Skeletal muscle tissue (tissue), 4 donors: ENCODE results near the gene KLHL11. TPM values are rescaled to one million over a fixed set of nuclear protein-coding genes. Genes with fewer than 3 reads are reported as not detected.
"Not testable (repeated sequence)": the region's sequence is repeated elsewhere in the genome, so short reads cannot be mapped to it uniquely, and the experiment has no call there.

Experiments
- H3K27ac ChIP-seq: one replicate; pipeline ENCODE4 v1.7.0; 2013; ENCODE audit warnings: mild to moderate bottlenecking, low read depth, low read length, inconsistent platforms
- H3K27me3 ChIP-seq, 3 donors: one replicate each; pipeline ENCODE4 v1.7.0; 2013; ENCODE audit warnings: low read length in 3 of 3; ENCODE audit not compliant: control insufficient read depth in 3 of 3, insufficient read depth in 3 of 3
- H3K36me3 ChIP-seq, 3 donors: one replicate each; pipeline ENCODE4 v1.7.0; 2013; ENCODE audit warnings: low read length in 3 of 3; ENCODE audit not compliant: control insufficient read depth in 3 of 3, insufficient read depth in 3 of 3
- H3K4me1 ChIP-seq, 3 donors: one replicate each; pipeline ENCODE4 v1.7.0; 2013; ENCODE audit warnings: low read length in 3 of 3, mild to moderate bottlenecking in 3 of 3; ENCODE audit not compliant: control insufficient read depth in 3 of 3, insufficient read depth in 3 of 3
- H3K4me3 ChIP-seq, 3 donors: one replicate each; pipeline ENCODE4 v1.7.0; 2013; ENCODE audit warnings: low read length in 3 of 3
- H3K9ac ChIP-seq, 3 donors: one replicate each; pipeline ENCODE4 v1.7.0; 2013; ENCODE audit warnings: low read length in 3 of 3, mild to moderate bottlenecking in 3 of 3, moderate library complexity in 2 of 3, low read depth in 1 of 3
- H3K9me3 ChIP-seq, 3 donors: one replicate each; pipeline ENCODE4 v1.7.0; 2013; ENCODE audit warnings: low read length in 3 of 3; ENCODE audit not compliant: control insufficient read depth in 3 of 3
- total RNA-seq: library from RNA; depleted of rRNA; stranded (reverse); fragments of >200 nt; gene quantifications from one replicate; pipeline ENCODE4 v1.2.3, GENCODE V29; 2014
- donor health status: Osteomylitis.

KLHL11 gene
- total RNA-seq, 1 donor from 2014 or later = 19.3 TPM

DNA sequence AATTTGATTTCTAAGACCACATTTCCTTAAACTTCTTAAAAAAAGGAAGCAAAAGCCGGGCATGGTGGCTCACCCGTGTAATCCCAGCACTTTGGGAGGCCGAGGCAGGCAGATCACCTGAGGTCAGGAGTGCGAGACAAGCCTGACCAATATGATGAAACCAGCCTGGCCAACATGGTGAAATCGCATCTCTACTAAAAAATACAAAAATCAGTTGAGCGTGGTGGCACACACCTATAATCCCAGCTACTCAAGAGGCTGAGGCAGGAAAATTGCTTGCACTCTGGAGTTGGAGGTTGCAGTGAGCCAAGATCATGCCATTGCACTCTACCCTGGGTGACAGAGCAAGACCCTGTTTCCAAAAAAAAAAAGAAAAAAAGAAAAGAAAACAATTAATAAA is 24.4 kb downstream of the KLHL11 start:
- H3K4me3 ChIP-seq, H3K36me3 ChIP-seq, H3K9me3 ChIP-seq, H3K27ac ChIP-seq, H3K27me3 ChIP-seq, H3K9ac ChIP-seq, H3K4me1 ChIP-seq: not testable (repeated sequence)

DNA sequence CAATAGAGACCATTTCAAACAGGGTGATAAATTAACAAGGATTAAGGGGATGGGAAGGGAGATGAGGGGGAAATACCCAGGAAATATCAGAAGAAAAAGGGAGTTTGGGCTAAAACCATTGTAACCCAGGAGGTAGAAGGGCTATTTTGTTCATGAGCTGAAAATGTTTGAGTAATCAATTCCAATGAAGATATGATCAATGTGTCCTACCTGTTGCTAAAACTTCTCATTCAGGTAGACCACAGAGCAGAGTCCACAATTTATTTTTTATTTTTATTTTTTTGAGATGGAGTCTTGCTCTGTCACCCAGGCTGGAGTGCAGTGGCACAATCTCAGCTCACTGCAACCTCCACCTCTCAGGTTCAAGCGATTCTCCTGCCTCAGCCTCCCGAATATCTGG is 25.8 kb downstream of the KLHL11 start:
- H3K27ac ChIP-seq, H3K4me3 ChIP-seq, H3K9me3 ChIP-seq, H3K27me3 ChIP-seq, H3K9ac ChIP-seq, H3K36me3 ChIP-seq: not testable (repeated sequence)
- peaks cover 7 to 14% (median 11%) of the 10 kb centered on the region in 3 donors for H3K4me1 ChIP-seq

DNA sequence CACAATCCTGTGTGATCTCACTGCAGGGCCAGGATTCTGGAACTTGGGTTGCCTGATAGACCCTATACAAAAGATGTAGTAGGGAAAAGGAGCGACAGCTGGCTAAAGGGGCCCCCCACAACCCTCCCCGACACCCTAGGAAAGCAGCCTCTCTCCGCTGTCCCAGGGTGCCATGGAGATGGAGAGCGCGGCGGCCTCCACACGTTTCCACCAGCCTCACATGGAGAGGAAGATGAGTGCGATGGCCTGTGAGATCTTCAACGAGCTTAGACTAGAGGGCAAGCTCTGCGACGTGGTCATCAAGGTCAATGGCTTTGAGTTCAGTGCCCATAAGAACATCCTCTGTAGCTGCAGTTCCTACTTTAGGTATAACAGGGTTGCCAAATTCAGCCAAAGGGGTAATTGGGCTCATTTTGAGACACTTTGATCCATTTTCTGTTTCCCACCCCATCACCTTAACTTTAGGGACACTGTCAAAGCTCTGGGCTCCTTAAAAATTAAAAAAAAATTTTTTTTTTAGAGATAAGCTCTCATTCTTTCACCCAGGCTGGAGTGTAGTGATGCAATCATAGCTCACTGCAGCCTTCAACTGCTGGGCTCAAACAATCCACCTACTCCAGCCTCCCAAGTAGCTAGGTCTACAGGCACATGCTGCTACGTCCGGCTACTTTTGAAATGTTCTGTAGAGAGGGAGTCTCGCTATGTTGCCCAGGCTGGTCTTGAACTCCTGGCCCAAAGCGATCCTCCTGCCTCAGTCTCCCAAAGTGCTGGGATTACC is 27.3 kb downstream of the KLHL11 start, which contains the start of gene KLHL10:
Gene KLHL10, plus strand, starts transcription at position 65 of the 778 bp plus-strand sequence. Its CDS starts 108 bp downstream, at position 173.
- Histone ChIP-seq H3K9ac (peak within 1 kb of the TSS in 2 of 3 donors; percentile 54 to 74), H3K9me3 (no peaks in the 10 kb centered on the region), H3K4me3 (peak within 1 kb of the TSS in 1 of 3 donors; percentile 80)

GRCh38 chr17:41836550-41837196 is 28.6 kb downstream of the KLHL11 start:
- peak overlapping the region; percentile 75 to 80 (median 78) for H3K4me3 ChIP-seq
- peaks cover 7 to 14% (median 11%) of the 10 kb centered on the region in 3 donors for H3K4me1 ChIP-seq
- no peaks in the 10 kb centered on the region for H3K9me3 ChIP-seq
- H3K36me3 ChIP-seq = peaks cover 5 to 8% (median 8%) of the 10 kb centered on the region in 3 donors
- H3K9ac ChIP-seq = peak overlapping the region; percentile 54 to 74 (median 59)
- no peaks in the 10 kb centered on the region for H3K27me3 ChIP-seq
- H3K27ac ChIP-seq = no peak overlapping the region

More for the DNA sequence above, 27.3 kb downstream of the KLHL11 start, which contains the start of gene KLHL10:
- Histone ChIP-seq H3K27ac (no peak within 1 kb of the TSS), H3K36me3 (peaks cover 0 to 3% (median 0%) of the 10 kb centered on the region in 3 donors), H3K27me3 (no peaks in the 10 kb centered on the region), H3K4me1 (peaks cover 7 to 14% (median 11%) of the 10 kb centered on the region in 3 donors)

DNA sequence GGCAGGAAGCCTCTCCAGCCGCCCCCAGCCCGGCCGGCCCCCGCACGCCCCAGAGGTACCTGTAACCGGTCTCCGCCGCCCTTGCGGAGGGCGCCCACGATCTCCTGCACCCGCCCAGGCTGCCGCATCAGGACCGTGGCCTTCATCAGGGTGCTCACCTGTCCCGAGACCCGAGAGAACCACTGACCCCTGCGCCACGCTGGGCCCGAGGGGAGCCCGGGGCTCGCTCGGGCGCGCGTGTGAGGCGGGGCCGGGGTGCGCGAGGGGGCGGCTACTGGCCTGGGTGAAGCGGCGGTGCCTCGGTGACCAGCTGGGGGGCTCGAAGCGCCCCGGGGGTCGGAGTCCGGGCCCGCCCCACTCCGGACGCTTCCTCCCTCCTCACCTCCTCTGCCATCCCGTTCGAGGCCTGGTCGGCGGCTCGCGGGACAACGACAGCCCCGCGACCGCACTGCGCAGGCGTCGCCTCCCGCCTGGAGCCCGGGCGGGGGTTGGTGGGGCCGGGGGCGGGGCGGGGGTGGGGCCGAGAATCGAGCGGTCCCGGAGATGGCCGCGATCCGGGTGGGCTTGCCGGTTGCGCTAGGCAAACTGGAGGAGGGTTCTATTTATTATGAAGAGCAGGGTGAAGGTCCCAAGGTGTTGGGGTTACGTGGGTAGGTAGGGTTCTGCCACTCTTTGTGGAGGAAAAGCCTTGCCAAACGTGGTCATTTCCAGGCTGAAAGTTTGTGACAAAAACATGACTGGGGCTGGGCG is 29.2 kb downstream of the KLHL11 start, which contains the start of gene NT5C3B:
Gene NT5C3B, minus strand, starts transcription at position 433 of the 750 bp plus-strand sequence. Its CDS starts 39 bp downstream, at position 394.
- Histone ChIP-seq H3K27ac (peak within 1 kb of the TSS; percentile 36), H3K4me1 (peaks cover 7 to 14% (median 11%) of the 10 kb centered on the region in 3 donors), H3K9me3 (no peaks in the 10 kb centered on the region), H3K27me3 (no peaks in the 10 kb centered on the region), H3K4me3 (peak within 1 kb of the TSS; percentile 78 to 80 (median 79)), H3K36me3 (peaks cover 9 to 13% (median 13%) of the 10 kb centered on the region in 3 donors), H3K9ac (peak within 1 kb of the TSS; percentile 81 to 85 (median 81))

DNA sequence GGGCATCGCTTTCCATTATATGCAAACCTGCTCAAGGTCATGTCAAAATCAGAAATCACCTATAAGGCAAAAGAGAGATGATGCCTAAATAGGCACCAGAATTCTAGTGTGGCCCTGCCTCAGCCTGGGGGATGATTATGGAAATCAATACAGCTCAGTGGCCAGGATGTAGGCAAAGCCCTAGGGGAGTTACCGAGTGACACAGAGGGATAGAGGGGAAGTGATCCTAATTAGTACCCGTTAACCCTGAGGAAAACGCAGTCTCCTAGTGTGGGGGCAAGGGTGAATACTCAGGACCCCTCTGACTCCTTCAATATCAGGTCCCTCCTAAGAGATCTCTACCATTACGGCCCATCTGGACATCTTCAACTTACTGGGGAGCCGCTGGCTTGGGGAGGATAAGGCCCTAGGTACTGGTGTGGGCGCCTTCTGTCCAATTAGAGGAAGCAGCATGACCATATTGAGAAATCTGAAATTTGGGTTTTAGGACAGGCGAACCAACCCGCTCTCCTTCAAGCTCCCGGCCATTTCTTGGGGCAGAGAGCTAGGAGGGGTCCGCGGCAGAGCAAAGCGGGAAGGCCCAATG is 29.9 kb downstream of the KLHL11 start:
- no peaks in the 10 kb centered on the region for H3K27me3 ChIP-seq
- H3K36me3 ChIP-seq = peaks cover 9 to 19% (median 18%) of the 10 kb centered on the region in 3 donors
- H3K27ac ChIP-seq = peak overlapping the region; percentile 36
- H3K4me3 ChIP-seq = peak overlapping the region; percentile 50 to 80 (median 79)
- no peaks in the 10 kb centered on the region for H3K9me3 ChIP-seq
- peaks cover 7 to 14% (median 11%) of the 10 kb centered on the region in 3 donors for H3K4me1 ChIP-seq
- peak overlapping the region; percentile 81 to 85 (median 81) for H3K9ac ChIP-seq

DNA sequence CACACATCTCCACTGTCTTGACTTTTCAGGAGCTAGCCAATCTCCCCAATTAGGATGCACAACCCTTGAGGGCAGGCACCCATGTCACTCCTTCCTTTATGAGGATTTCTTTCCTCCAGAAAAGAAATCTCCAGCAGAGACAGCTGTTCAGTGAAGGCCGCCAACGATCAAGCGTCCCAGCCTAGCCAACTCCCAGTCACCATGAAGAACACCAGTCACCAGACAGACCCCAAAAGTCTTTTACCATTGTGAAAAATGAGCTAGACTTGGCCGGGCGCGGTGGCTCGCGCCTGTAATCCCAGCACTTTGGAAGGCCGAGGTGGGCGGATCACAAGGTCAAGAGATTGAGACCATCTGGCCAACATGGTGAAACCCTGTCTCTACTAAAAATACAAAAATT is 35.3 kb downstream of the KLHL11 start:
- not testable (repeated sequence) for H3K4me3 ChIP-seq, H3K27ac ChIP-seq, H3K9me3 ChIP-seq, H3K27me3 ChIP-seq, H3K4me1 ChIP-seq, H3K9ac ChIP-seq
- H3K36me3 ChIP-seq = peaks cover 28 to 55% (median 47%) of the 10 kb centered on the region in 3 donors

DNA sequence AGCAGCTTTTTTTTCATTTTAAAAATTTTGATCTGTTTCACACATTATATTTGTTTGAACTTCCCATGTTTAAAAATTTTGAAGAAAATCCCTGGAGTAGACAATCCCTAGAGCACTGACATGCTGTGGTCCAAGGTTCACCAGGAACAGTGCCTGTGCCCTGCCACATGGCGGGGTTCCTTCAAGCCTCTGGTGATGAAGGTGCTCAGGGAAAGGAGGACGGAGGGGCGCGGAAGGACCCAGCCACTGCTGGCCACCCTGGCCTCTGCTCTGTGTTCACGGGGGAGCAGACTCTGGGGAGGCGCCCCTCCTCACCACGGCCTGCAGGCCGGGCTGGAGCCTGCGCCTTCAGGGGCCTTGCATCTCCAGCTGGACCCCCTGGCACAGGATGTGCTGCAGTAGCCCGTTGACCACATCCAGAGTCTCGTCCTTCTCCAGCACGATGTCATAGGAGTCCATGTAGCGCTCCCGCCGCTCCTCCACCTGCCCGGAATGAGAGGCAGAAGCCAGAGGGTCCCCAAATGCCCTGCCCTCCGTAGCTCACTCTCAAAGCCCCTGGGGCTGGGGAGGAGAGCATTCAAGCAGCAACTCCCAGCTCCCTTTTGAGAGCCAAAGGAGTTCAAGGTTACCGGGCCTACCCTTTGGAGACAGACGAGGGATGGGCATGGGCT is 39.9 kb downstream of the KLHL11 start:
- Histone ChIP-seq H3K27me3 (no peaks in the 10 kb centered on the region), H3K4me1 (peaks cover 0 to 2% (median 0%) of the 10 kb centered on the region in 3 donors), H3K9ac (no peak overlapping the region), H3K36me3 (peaks cover 26 to 36% (median 31%) of the 10 kb centered on the region in 3 donors), H3K4me3 (no peak overlapping the region), H3K27ac (no peak overlapping the region), H3K9me3 (no peaks in the 10 kb centered on the region)

GRCh38 chr17:41824086-41824485 is 41.1 kb downstream of the KLHL11 start:
- Histone ChIP-seq H3K27me3 (peaks cover 0 to 4% (median 0%) of the 10 kb centered on the region in 3 donors), H3K27ac (no peak overlapping the region), H3K4me3 (no peak overlapping the region), H3K9ac (no peak overlapping the region), H3K4me1 (peaks cover 0 to 2% (median 0%) of the 10 kb centered on the region in 3 donors), H3K9me3 (no peaks in the 10 kb centered on the region), H3K36me3 (peaks cover 21 to 27% (median 22%) of the 10 kb centered on the region in 3 donors)
